Activated CD8-positive, alpha-beta memory T cell treated with anti-CD3 and anti-CD28 coated beads for 36 hours (primary cell): ENCODE measurements around the gene CFAP92. TPM values are rescaled to one million over a fixed set of nuclear protein-coding genes. Genes with fewer than 3 reads are reported as not detected.
"Not testable (repeated sequence)": the region's sequence is repeated elsewhere in the genome, so short reads cannot be mapped to it uniquely, and the experiment has no call there.

Experiments
- CTCF ChIA-PET: fragments of 350-600 bp; sonication (Branson Sonifier 250); formaldehyde crosslinking; loops from one replicate; lab custom pipeline; 2021; ENCODE audit warnings: antibody characterized with exemption; lab: Charles Lee
- POLR2A ChIA-PET: fragments of 350-600 bp; sonication (Branson Sonifier 250); formaldehyde crosslinking; loops from one replicate; lab custom pipeline; 2021; ENCODE audit warnings: antibody characterized with exemption; lab: Charles Lee
- total RNA-seq, 2 experiments: library from RNA; stranded (reverse); gene quantifications; one replicate each; pipeline ENCODE4 v1.2.3, GENCODE V29; 2021

The CFAP92 gene
- total RNA-seq, 2 experiments from 2014 or later: 0.06 to 0.11 TPM

DNA sequence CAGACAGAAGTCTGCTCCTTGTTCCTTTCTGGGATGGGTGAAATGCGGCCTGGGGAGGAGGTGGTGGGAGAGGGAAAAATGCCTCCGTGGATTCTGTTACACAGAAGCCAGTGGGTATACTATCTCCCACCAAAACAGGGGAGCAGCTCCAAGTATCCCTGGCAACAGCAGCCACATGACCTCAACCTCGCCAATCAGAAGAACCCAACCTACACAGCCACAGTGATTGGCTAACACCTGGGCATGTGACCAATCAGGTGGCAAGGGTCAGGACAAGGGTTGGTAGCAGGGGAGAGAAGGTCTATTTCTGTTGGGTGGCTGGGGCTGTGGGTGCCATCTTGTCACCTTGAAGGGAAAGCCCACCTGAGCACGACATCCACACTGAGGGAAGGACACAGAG, 123.5 kb downstream of the CFAP92 start:
- POLR2A ChIA-PET: no interaction called here
- CTCF ChIA-PET: interaction anchor here (0.7 kb wide), 1 partner anchor 9 kb away, joined by 3 read pairs; the partner anchor contains the start of gene ACAD9

DNA sequence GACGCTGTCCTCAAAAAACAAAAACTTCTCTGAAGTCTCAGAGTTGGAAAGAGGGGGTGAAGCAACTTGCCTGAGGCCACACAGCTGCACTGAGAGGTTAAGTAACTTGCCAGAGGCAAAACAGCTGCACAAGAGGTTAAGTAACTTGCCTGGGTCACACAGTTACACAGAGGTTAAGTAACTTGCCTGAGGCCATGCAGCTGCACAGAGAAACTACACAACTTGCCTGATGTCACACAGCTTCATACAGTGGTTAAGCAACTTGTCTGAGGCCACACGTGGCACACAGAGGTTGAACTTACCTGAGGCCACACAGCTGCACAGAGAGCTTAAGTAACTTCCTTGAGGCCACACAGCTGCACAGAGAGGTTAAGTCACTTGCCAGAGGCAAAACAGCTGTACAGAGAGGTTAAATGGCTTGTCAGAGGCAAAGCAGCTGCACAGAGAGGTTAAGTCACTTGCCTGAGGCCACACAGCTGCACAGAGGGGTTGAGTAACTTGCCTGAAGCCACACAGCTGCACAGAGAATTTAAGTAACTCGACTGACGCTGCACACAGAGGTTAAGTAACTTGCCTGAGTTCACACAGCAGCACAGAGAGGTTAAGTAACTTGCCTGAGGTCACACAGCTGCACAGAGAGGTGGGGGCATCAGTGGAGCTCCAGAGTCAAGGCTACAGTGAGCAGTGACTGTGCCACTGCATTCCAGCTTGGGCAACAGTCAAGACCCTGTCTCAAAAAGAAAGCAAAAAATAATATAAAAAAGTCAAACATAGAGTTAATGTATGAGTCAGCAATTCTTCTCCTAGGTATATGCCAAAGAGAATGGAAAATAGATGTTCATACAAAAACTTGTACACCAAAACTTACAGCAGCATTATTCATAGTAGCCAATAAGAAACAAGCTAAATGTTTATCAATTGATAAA, 126.4 kb downstream of the CFAP92 start:
- CTCF ChIA-PET: interaction anchor here (1.0 kb wide), 1 partner anchor 259 kb away, joined by 3 read pairs; no protein-coding TSS in a partner anchor
- POLR2A ChIA-PET: interaction anchor here (1.1 kb wide), 1 partner anchor 12 kb away, joined by 4 read pairs; no protein-coding TSS in a partner anchor

DNA sequence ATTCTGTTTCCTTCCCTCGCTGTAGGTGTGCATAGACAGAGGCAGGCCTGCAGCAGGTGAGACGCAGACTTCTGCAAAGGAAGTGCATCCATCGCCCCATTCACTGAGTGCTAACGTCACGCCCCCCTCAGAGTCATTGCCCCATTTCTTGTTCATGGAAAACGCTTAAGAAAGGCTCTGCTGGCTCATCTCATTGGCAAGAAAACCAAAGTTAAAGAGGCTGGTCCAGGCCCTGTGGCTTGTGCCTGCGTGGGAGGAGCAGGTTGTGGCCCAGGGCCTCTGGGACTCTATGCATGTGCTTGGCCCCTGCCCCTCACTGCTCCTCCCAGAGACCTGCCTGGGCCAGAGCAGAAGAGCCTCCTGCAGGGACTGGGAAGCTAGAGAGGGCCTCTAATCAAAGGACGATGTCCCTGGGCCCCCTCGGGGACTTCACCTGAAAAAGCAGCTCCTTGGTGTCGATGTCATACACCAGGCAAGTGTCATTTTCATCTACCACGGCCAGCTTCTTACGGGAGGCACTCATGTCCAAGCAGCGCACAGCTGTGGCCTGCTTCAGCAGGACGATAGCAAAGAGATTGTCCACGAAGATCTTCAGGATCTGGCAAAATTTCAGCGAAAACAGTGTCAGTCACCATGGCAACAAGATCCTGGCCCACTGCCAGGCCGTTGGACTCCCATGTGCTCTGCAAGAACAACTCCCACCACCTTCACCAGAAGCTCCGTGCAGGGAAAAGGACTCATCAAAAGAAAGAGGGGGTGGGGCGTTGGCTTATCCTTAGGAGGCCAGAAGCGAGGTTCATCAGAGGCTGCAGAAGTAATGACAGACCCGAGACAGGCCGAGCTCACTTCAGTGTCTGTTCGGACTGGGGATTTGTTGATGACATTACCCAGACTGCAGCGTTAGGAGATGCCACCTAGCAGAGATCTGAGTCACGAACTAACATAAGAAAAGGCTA, 128.7 kb downstream of the CFAP92 start:
- CTCF ChIA-PET, POLR2A ChIA-PET: not testable (repeated sequence)

DNA sequence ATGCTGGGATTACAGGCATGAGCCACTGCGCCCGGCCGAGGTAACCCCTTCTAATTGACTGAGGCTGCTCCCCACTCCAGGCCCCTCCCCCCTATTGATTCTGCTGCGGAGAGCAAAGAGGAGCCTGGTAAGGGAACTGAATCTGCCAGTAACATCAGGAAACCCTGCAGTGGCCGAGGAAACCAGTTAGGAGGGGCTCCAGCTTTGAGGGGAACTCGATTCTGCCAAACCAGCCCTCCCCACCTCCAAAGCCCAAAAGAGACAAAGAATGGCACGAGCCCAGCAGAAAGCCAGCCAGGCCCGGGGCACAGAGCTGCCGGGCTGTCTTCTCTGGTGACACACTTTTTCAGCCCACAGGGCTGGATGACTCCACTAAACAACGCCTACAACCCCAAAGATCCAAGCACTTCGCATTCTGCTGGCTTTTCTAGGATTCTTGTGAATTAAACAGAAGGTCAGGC, 129.5 kb downstream of the CFAP92 start:
- CTCF ChIA-PET: no interaction called here
- POLR2A ChIA-PET: no interaction called here

DNA sequence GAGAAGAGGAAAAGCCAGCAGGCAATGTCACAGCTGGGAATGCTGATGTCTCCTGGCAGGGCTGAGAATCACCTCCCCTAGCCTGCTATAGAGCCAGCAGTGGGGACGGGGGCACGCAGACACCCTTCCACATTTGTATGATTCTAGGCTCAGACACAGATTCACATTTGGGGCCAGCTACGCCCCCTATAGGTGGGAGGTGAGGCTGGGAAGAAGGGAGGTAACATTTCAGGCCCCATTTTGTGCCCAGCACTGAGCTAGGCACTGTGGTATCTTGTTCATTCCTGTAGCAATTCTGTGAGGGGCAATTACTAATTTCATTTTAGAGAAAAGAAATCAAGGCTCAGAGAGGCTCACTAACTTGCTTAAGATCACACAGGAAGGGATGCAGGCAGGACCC, 130.3 kb downstream of the CFAP92 start:
- ChIA-PET POLR2A (interaction anchor here (0.6 kb wide), 1 partner anchor 15 kb away, joined by 3 read pairs; no protein-coding TSS in a partner anchor), CTCF (no interaction called here)

DNA sequence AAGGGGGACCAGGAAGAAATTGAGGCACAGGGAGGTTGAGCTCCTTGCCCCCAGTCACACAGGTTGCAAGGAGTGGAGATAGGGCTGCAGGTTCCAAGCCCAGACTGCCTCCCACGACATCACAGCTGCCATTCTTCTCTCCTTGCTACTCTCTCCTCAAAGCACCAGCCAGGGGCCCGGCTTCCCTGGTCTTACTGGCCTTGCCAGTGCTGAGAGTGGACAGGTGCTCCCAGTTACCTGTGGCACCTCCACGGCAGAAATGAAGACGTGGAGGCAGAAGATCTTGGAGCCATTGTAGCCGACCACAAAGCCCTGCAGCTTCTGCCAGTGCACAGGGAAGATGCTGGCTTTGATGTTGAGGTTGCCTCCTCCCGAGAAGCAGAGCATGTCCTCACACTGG, 132.4 kb downstream of the CFAP92 start:
- ChIA-PET CTCF (no interaction called here), POLR2A (no interaction called here)

Other genes starting within 250 kb of the CFAP92 start
- gene ACAD9, start 114.5 kb downstream of the CFAP92 start, total RNA-seq: 10 to 100 TPM; 47.4 to 56.1 TPM
- gene EFCC1, start 7.2 kb upstream of the CFAP92 start, total RNA-seq: under 1 TPM; 0.10 to 0.17 TPM
- not detected for gene GP9, start 66.7 kb upstream of the CFAP92 start, total RNA-seq
- gene RAB43, start 127.7 kb upstream of the CFAP92 start, total RNA-seq: 10 to 100 TPM; 25.2 to 32.5 TPM
- gene ISY1, start 167.0 kb upstream of the CFAP92 start, total RNA-seq: 10 to 100 TPM; 80.1 to 89.7 TPM
- gene CNBP, start 189.8 kb upstream of the CFAP92 start, total RNA-seq: 100 to 1,000 TPM; 427 to 439 TPM